Naive thymus-derived CD4-positive, alpha-beta T cell (primary cell): Measurements from ENCODE around the gene VASH2. TPM values are rescaled to one million over a fixed set of nuclear protein-coding genes. Genes with fewer than 3 reads are reported as not detected.
"Not testable (repeated sequence)": the region's sequence is repeated elsewhere in the genome, so short reads cannot be mapped to it uniquely, and the experiment has no call there.

Source experiments
- ATAC-seq: fragments of 150-1000 bp; cut with Tn5 transposase; 2 replicates; pipeline ENCODE4 v1.10.0; 2021; ENCODE audit warnings: mild to moderate bottlenecking, moderate library complexity
- CTCF ChIA-PET: fragments of 350-600 bp; sonication (Branson Sonifier 250); formaldehyde crosslinking; loops from one replicate; lab custom pipeline; 2021; ENCODE audit warnings: antibody characterized with exemption; lab: Charles Lee
- POLR2A ChIA-PET: fragments of 350-600 bp; sonication (Branson Sonifier 250); formaldehyde crosslinking; loops from one replicate; lab custom pipeline; 2021; ENCODE audit warnings: antibody characterized with exemption, inconsistent platforms; lab: Charles Lee
- DNase-seq, 9 donors: peaks; one replicate each; pipeline versions ENCODE4 v3.0.0 to v3.0.0-alpha.2; 2020 to 2022; ENCODE audit warnings: mixed read lengths in 1 of 9
- H3K27ac ChIP-seq: one replicate; pipeline ENCODE4 v1.7.0; 2013; ENCODE audit warnings: mild to moderate bottlenecking, low read depth, low read length, moderate library complexity
- H3K27me3 ChIP-seq, 2 donors: one replicate each; pipeline ENCODE4 v1.7.0; 2013; ENCODE audit warnings: low read length in 2 of 2, mild to moderate bottlenecking in 2 of 2, moderate library complexity in 2 of 2; ENCODE audit not compliant: control insufficient read depth in 2 of 2, insufficient read depth in 2 of 2
- H3K36me3 ChIP-seq, 3 experiments: 1 replicate in 2 of 3; 2 replicates in 1 of 3; pipeline ENCODE4 v1.7.0; 2013; ENCODE audit warnings: low read length in 3 of 3, mild to moderate bottlenecking in 3 of 3, moderate library complexity in 1 of 3; ENCODE audit not compliant: insufficient read depth in 3 of 3, control insufficient read depth in 2 of 3
- H3K4me1 ChIP-seq, 2 donors: one replicate each; pipeline ENCODE4 v1.7.0; 2013; ENCODE audit warnings: low read length in 2 of 2, mild to moderate bottlenecking in 2 of 2, moderate library complexity in 1 of 2; ENCODE audit not compliant: control insufficient read depth in 2 of 2, insufficient read depth in 2 of 2
- H3K4me3 ChIP-seq: 2 replicates; pipeline ENCODE4 v1.7.0; 2013; ENCODE audit warnings: mild to moderate bottlenecking, low read length
- H3K9me3 ChIP-seq, 3 experiments: 1 replicate in 2 of 3; 2 replicates in 1 of 3; pipeline ENCODE4 v1.7.0; 2013; ENCODE audit warnings: low read length in 3 of 3; ENCODE audit not compliant: control insufficient read depth in 2 of 3
- H3K27ac Mint-ChIP-seq, 9 donors: one replicate each; pipeline ENCODE4 v1.8.0; 2020 to 2022; ENCODE audit warnings: mixed read lengths in 9 of 9, mild to moderate bottlenecking in 8 of 9, moderate library complexity in 5 of 9, inconsistent platforms in 2 of 9
- H3K27me3 Mint-ChIP-seq, 5 donors: one replicate each; pipeline ENCODE4 v1.8.0; 2021 to 2022; ENCODE audit warnings: mixed read lengths in 5 of 5, mild to moderate bottlenecking in 1 of 5
- H3K36me3 Mint-ChIP-seq, 5 donors: one replicate each; pipeline ENCODE4 v1.8.0; 2020 to 2022; ENCODE audit warnings: mixed read lengths in 5 of 5, mild to moderate bottlenecking in 3 of 5, inconsistent platforms in 1 of 5
- H3K4me1 Mint-ChIP-seq, 7 donors: one replicate each; pipeline ENCODE4 v1.8.0; 2020 to 2022; ENCODE audit warnings: mixed read lengths in 7 of 7, mild to moderate bottlenecking in 3 of 7, inconsistent platforms in 1 of 7
- H3K4me3 Mint-ChIP-seq, 10 donors: one replicate each; pipeline ENCODE4 v1.8.0; 2020 to 2022; ENCODE audit warnings: mild to moderate bottlenecking in 10 of 10, mixed read lengths in 10 of 10, moderate library complexity in 6 of 10, inconsistent platforms in 2 of 10
- H3K9me3 Mint-ChIP-seq, 11 donors: one replicate each; pipeline ENCODE4 v1.8.0; 2020 to 2022; ENCODE audit warnings: mixed read lengths in 11 of 11, mild to moderate bottlenecking in 4 of 11, inconsistent platforms in 1 of 11, moderate library complexity in 1 of 11
- intact Hi-C, 2 donors: fragments of 100-400 bp; cut with micrococcal nuclease; formaldehyde crosslinking; loops; one replicate each; pipeline ENCODE4 v1.15.1; 2023
- polyA plus RNA-seq, 2 donors: library from polyadenylated mRNA; unstranded; fragments of 300-500 nt; fragmentation: Illumina TruSeq; gene quantifications; one replicate each; pipeline ENCODE4 v1.2.3, GENCODE V29; 2021
- total RNA-seq, 6 experiments: library from RNA in 5 of 6; stranded (reverse) in 5 of 6; gene quantifications; 1 replicate in 5 of 6; 2 replicates in 1 of 6; pipeline ENCODE4 v1.2.3 and lab custom pipeline; 2021 to 2026

Gene VASH2
- total and polyA plus RNA-seq, 7 experiments from 2014 or later, result 0.73 to 1.1 TPM; not detected in 5

DNA sequence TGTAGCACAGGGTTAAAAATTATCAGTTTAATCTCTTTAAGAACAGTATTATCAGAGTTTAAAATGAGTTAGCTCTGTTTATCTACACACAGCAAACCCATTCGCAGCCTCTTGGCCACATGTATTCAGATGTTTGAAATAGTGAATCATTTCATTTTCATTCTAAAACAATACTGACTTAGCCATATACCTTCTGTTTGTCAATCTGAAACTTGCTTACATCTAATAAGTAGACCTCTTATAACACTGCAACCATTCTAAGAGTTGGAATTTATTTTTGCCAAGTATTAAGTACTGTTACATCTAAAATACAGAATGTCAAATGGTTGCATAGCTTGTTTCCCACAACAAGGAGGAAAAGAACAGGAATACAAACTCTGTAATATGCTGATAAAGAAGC lies 39.9 kb downstream of the VASH2 start:
- no peaks in the 10 kb centered on the region for H3K9me3 ChIP-seq
- H3K27ac Mint-ChIP-seq, result peak overlapping the region in 6 of 9 donors; percentile 2 to 78 (median 30)
- CTCF ChIA-PET, result interaction anchor here (1.2 kb wide), 1 partner anchor 325 kb away, joined by 3 read pairs; no protein-coding TSS in a partner anchor

DNA sequence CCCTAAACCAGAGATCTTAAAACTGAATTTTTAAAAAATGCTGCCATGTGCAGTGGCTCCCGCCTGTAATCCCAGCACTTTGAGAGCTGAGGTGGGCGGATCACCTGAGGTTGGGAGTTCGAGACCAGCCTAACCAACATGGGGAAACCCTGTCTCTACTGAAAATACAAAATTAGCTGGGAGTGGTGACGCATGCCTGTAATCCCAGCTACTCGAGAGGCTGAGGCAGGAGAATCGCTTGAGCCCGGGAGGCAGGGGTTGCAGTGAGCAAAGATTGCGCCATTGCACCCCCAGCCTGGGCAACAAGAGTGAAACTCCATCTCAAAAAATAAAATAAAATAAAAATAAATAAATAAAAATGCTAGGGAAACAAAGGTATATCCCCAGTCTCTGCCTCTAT lies 43.6 kb downstream of the VASH2 start:
- DNase-seq, H3K27me3 ChIP-seq, H3K27ac ChIP-seq, H3K9me3 Mint-ChIP-seq, H3K27ac Mint-ChIP-seq, H3K27me3 Mint-ChIP-seq, H3K4me3 Mint-ChIP-seq, H3K9me3 ChIP-seq, ATAC-seq, H3K4me1 ChIP-seq, H3K4me3 ChIP-seq: not testable (repeated sequence)
- POLR2A ChIA-PET, result interaction anchor here (0.6 kb wide), 1 partner anchor 10 kb away, joined by 4 read pairs; no protein-coding TSS in a partner anchor
- Mint-ChIP-seq H3K4me1 (peaks cover 0 to 14% (median 10%) of the 10 kb centered on the region in 7 donors), H3K36me3 (peaks cover 10 to 21% (median 16%) of the 10 kb centered on the region in 5 donors)
- H3K36me3 ChIP-seq, result peaks cover 7 to 28% (median 21%) of the 10 kb centered on the region in 3 experiments
- intact Hi-C loops, result loop anchor here in 1 of 2 donors (2.0 kb wide), 4 partner anchors 179 to 517 kb away; partner anchors contain the start of genes NSL1 and TATDN3
- CTCF ChIA-PET, result interaction anchor here (1.6 to 2.2 kb wide), 2 partner anchors 10 to 517 kb away, joined by 3 to 11 read pairs; no protein-coding TSS in a partner anchor

More for the DNA sequence above, 39.9 kb downstream of the VASH2 start:
- H3K27me3 Mint-ChIP-seq, result no peaks in the 10 kb centered on the region
- peaks cover 4 to 11% (median 6%) of the 10 kb centered on the region in 5 donors for H3K36me3 Mint-ChIP-seq
- ATAC-seq (no peak), DNase-seq (no peak)
- POLR2A ChIA-PET, result interaction anchor here (0.6 kb wide), 1 partner anchor 970 kb away, joined by 3 read pairs; no protein-coding TSS in a partner anchor
- no peaks in the 10 kb centered on the region for H3K9me3 Mint-ChIP-seq
- intact Hi-C loops, result no loop called here
- Histone ChIP-seq H3K27me3 (no peaks in the 10 kb centered on the region), H3K4me3 (no peak overlapping the region), H3K27ac (no peak overlapping the region), H3K36me3 (peaks cover 0 to 18% (median 9%) of the 10 kb centered on the region in 3 experiments), H3K4me1 (no peaks in the 10 kb centered on the region)
- no peak overlapping the region for H3K4me3 Mint-ChIP-seq
- H3K4me1 Mint-ChIP-seq, result peaks cover 0 to 9% (median 5%) of the 10 kb centered on the region in 7 donors

DNA sequence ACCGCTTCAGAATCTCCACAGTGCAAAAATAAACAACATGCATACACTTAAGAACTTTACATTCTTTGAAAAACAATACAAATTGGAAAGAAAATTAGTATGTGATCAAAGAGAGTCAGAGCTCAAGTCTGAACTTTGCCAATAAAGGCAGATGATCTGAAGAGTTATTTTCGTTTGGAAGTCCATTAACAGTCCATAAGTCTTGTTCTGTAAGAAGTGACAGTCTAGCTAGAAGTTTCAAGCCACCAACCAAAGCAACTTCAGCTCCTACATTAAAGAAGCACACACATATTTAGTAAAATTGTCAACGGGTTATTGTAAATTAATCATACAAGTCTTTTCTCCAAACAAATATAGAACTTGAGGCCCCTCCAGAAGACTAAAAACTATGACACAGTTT lies 44.6 kb downstream of the VASH2 start:
- H3K36me3 ChIP-seq, result peaks cover 7 to 30% (median 19%) of the 10 kb centered on the region in 3 experiments
- Mint-ChIP-seq H3K9me3 (no peaks in the 10 kb centered on the region), H3K27me3 (no peaks in the 10 kb centered on the region), H3K27ac (no peak overlapping the region), H3K36me3 (peaks cover 10 to 27% (median 19%) of the 10 kb centered on the region in 5 donors), H3K4me3 (no peak overlapping the region), H3K4me1 (peaks cover 0 to 12% (median 7%) of the 10 kb centered on the region in 7 donors)
- CTCF ChIA-PET, result interaction anchor here (0.7 to 2.7 kb wide), 9 partner anchors 9 to 539 kb away, joined by 3 to 12 read pairs (median 3); partner anchors contain the start of gene TATDN3
- no peak overlapping the region for H3K4me3 ChIP-seq
- POLR2A ChIA-PET, result no interaction called here
- ATAC-seq (no peak), DNase-seq (no peak)
- H3K9me3 ChIP-seq, result no peaks in the 10 kb centered on the region
- H3K27ac ChIP-seq, result no peak overlapping the region
- intact Hi-C loops, result loop anchor here (1.0 to 5.0 kb wide), 10 partner anchors 180 to 538 kb away; partner anchors contain the start of genes BATF3 (in 1 of the 2), NSL1 (in 1 of the 2) and TATDN3 (in 1 of the 2)
- H3K27me3 ChIP-seq, result no peaks in the 10 kb centered on the region
- H3K4me1 ChIP-seq, result no peaks in the 10 kb centered on the region

DNA sequence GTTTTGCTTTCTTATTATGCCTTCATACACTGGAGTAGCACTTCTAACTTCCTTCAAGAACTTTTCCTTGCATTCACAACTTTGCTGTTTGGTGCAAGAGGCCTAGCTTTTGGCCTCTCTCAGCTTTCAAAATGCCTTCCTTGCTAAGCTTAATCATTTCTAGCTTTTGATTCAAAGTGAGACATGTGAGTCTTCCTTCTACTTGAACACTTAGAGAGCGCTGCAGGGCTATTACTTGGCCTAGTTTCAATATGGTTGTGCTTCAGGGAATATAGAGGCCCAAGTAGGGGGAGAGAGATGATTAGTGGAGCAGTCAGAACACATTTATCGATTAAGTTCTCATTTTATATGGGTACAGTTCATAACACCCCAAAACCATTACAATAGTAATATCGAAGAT lies 52.9 kb downstream of the VASH2 start:
- Mint-ChIP-seq H3K9me3 (no peaks in the 10 kb centered on the region), H3K4me3 (no peak overlapping the region), H3K27ac (peak overlapping the region in 2 of 9 donors; percentile 3 to 4), H3K27me3 (no peaks in the 10 kb centered on the region), H3K36me3 (peaks cover 4 to 29% (median 16%) of the 10 kb centered on the region in 5 donors), H3K4me1 (peaks cover 0 to 8% (median 2%) of the 10 kb centered on the region in 7 donors)
- no peaks in the 10 kb centered on the region for H3K27me3 ChIP-seq
- no peak overlapping the region for H3K27ac ChIP-seq
- peaks cover 3 to 44% (median 16%) of the 10 kb centered on the region in 3 experiments for H3K36me3 ChIP-seq
- ATAC-seq (no peak), DNase-seq (no peak)
- H3K9me3 ChIP-seq, result no peaks in the 10 kb centered on the region
- H3K4me1 ChIP-seq, result peaks cover 0 to 4% of the 10 kb centered on the region in 2 donors
- intact Hi-C loops, result no loop called here
- H3K4me3 ChIP-seq, result no peak overlapping the region
- ChIA-PET CTCF (interaction anchor here (1.1 kb wide), 1 partner anchor 8 kb away, joined by 3 read pairs; no protein-coding TSS in a partner anchor), POLR2A (no interaction called here)

DNA sequence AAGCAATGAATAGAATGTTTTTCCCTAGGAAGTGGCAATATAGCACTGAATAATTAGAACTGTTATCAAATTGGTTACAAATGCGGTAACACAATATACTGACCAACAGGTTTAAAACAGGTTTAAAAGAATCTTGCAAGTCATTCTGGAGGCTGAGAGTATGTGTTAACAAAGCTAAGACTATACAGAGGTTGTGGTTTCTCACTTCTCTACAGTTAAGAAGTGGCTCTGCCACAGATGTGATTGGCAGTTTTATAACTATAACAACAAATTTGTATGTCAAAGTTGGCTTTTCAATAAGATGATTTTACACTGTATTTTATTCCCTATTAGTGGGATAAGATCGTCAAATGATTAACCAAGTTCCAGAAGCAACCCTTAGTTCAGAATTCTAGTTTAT lies 58.2 kb downstream of the VASH2 start:
- H3K4me1 ChIP-seq, result peaks cover 7 to 15% of the 10 kb centered on the region in 2 donors
- intact Hi-C loops, result no loop called here
- H3K4me3 ChIP-seq, result no peak overlapping the region
- H3K27ac ChIP-seq, result no peak overlapping the region
- Mint-ChIP-seq H3K27me3 (no peaks in the 10 kb centered on the region), H3K4me1 (peaks cover 25 to 39% (median 37%) of the 10 kb centered on the region in 7 donors), H3K27ac (peak overlapping the region in 4 of 9 donors; percentile 34 to 65 (median 37)), H3K4me3 (peak overlapping the region in 1 of 10 donors; percentile 21), H3K36me3 (peaks cover 0 to 28% (median 21%) of the 10 kb centered on the region in 5 donors), H3K9me3 (no peaks in the 10 kb centered on the region)
- ChIA-PET POLR2A (no interaction called here), CTCF (interaction anchor here (0.7 kb wide), 1 partner anchor 997 kb away, joined by 4 read pairs; no protein-coding TSS in a partner anchor)
- DNase-seq (no peak), ATAC-seq (peak; percentile 70)
- peaks cover 0 to 31% (median 9%) of the 10 kb centered on the region in 3 experiments for H3K36me3 ChIP-seq
- H3K27me3 ChIP-seq, result no peaks in the 10 kb centered on the region
- H3K9me3 ChIP-seq, result no peaks in the 10 kb centered on the region

DNA sequence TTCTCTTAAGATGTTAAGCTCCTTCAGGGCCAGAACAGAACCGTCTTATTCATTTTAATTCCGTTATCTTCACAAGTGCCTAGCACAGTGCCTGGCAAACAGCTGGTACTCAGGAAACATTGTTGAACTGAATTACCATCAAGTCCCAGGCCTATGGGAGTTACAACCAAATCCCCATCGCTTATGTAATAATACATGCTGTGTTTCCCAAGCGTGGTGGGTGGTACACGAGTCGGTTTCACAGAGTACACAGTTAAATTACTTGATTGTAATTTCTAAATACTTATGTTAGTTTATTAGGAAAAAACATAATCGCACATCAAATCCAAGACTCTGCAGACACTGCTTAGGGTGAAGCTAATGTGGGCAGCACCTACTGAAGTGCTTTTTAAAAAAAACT lies 64.3 kb downstream of the VASH2 start:
- peak in 1 of 9 donors; percentile 3 for DNase-seq
- no peak for ATAC-seq
- Histone ChIP-seq H3K27me3 (no peaks in the 10 kb centered on the region), H3K9me3 (no peaks in the 10 kb centered on the region), H3K4me3 (peak overlapping the region; percentile 87), H3K36me3 (peaks cover 0 to 4% (median 0%) of the 10 kb centered on the region in 3 experiments), H3K4me1 (peaks cover 12 to 19% of the 10 kb centered on the region in 2 donors), H3K27ac (peak overlapping the region; percentile 82)
- Mint-ChIP-seq H3K27ac (peak overlapping the region; percentile 94 to 100 (median 99)), H3K27me3 (no peaks in the 10 kb centered on the region), H3K9me3 (peaks cover 0 to 3% (median 0%) of the 10 kb centered on the region in 11 donors), H3K4me3 (peak overlapping the region; percentile 92 to 100 (median 100)), H3K36me3 (peaks cover 4 to 19% (median 9%) of the 10 kb centered on the region in 5 donors), H3K4me1 (peaks cover 26 to 47% (median 40%) of the 10 kb centered on the region in 7 donors)
- intact Hi-C loops, result loop anchor here (1.0 to 10.0 kb wide), 16 partner anchors 37 to 1757 kb away; partner anchors contain the start of genes DTL (in 2 of the 2), FLVCR1 (in 2 of the 2), INTS7 (in 2 of the 2) and NSL1 (in 2 of the 2)
- ChIA-PET POLR2A (interaction anchor here (0.6 to 1.9 kb wide), 2 partner anchors 9 to 224 kb away, joined by 4 to 8 read pairs; partner anchors contain the start of gene NSL1), CTCF (no interaction called here)
